RWPE1 (cell line): ENCODE measurements around the gene STARD7.
A peak's percentile ranks its signal among the peaks of the same experiment; 100 is the strongest.
"Not testable (repeated sequence)": the region's sequence is repeated elsewhere in the genome, so short reads cannot be mapped to it uniquely, and the experiment has no call there.

Experiments used
- CTCF ChIA-PET: fragments of 350-600 bp; sonication (Branson Sonifier 250); formaldehyde crosslinking; extraction: SDS; loops from one replicate; lab custom pipeline; 2021; lab: Yijun Ruan, JAX
- POLR2A ChIA-PET: fragments of 400-600 bp; formaldehyde crosslinking; extraction: SDS; loops from one replicate; lab custom pipeline; 2020; ENCODE audit warnings: antibody characterized with exemption; ENCODE audit not compliant: low non-redundant PET; lab: Yijun Ruan, JAX
- DNase-seq: peaks from one replicate; pipeline ENCODE4 v3.0.0; 2012; ENCODE audit warnings: low spot score
- H3K27ac ChIP-seq: fragments of 450-650 bp; 2 replicates; pipeline ENCODE4 v1.5.1; 2017
- CTCF ChIP-seq: fragments of 450-650 bp; conservative IDR thresholded peaks from 2 replicates; pipeline ENCODE4 v1.5.1; 2017; ENCODE audit warnings: low read depth, mild to moderate bottlenecking

Gene STARD7

GRCh38 chr2:96145036-96145847, 63.4 kb downstream of the STARD7 start, which contains the start of gene DUSP2:
TSS of gene DUSP2 (minus strand) at chr2:96145440. CDS start at chr2:96145354, 86 bp downstream.
- peak; percentile 76 for DNase-seq
- ChIA-PET POLR2A (no interaction called here), CTCF (interaction anchor here (0.6 to 0.9 kb wide), 4 partner anchors 14 to 643 kb away, joined by 3 to 10 read pairs (median 4); no protein-coding TSS in a partner anchor)
- H3K27ac ChIP-seq, result peak within 1 kb of the TSS; percentile 37
- no peak for TF ChIP-seq CTCF

GRCh38 chr2:96144481-96145035, 64.1 kb downstream of the STARD7 start:
- peak overlapping the region; percentile 37 for H3K27ac ChIP-seq
- no peak for TF ChIP-seq CTCF
- CTCF ChIA-PET, result interaction anchor here (0.5 to 0.9 kb wide), 2 partner anchors 28 to 31 kb away, joined by 3 read pairs; no protein-coding TSS in a partner anchor
- DNase-seq, result peak; percentile 29
- POLR2A ChIA-PET, result no interaction called here

GRCh38 chr2:96143848-96144480, 64.7 kb downstream of the STARD7 start:
- ChIA-PET POLR2A (no interaction called here), CTCF (interaction anchor here (0.5 to 0.9 kb wide), 2 partner anchors 27 to 31 kb away, joined by 3 read pairs; no protein-coding TSS in a partner anchor)
- peak; percentile 43 for DNase-seq
- TF ChIP-seq CTCF, result no peak
- H3K27ac ChIP-seq, result peak overlapping the region; percentile 37

- no peak for TF ChIP-seq CTCF
- ChIA-PET CTCF (no interaction called here), POLR2A (interaction anchor here (0.5 to 1.0 kb wide), 2 partner anchors 124 to 125 kb away, joined by 4 to 8 read pairs; no protein-coding TSS in a partner anchor)
- DNase-seq, result no peak
- peak overlapping the region; percentile 25 for H3K27ac ChIP-seq
Observed at GRCh38 chr2:96143231-96143847, 65.3 kb downstream of the STARD7 start.

- no peak for DNase-seq
- TF ChIP-seq CTCF, result no peak
- ChIA-PET CTCF (interaction anchor here (1.0 kb wide), 1 partner anchor 25 kb away, joined by 3 read pairs; no protein-coding TSS in a partner anchor), POLR2A (interaction anchor here (0.5 to 1.0 kb wide), 2 partner anchors 125 to 126 kb away, joined by 4 to 8 read pairs; no protein-coding TSS in a partner anchor)
- peak overlapping the region; percentile 25 for H3K27ac ChIP-seq
Observed at GRCh38 chr2:96142217-96143113, 66.2 kb downstream of the STARD7 start.

GRCh38 chr2:96141624-96141967, 67.0 kb downstream of the STARD7 start:
- POLR2A ChIA-PET, DNase-seq, H3K27ac ChIP-seq: not testable (repeated sequence)
- CTCF ChIA-PET, result interaction anchor here (0.5 to 1.0 kb wide), 2 partner anchors 25 to 167 kb away, joined by 3 to 5 read pairs; no protein-coding TSS in a partner anchor
